ENCODE measurements around the gene PRKAB2.

Gene PRKAB2

DNA sequence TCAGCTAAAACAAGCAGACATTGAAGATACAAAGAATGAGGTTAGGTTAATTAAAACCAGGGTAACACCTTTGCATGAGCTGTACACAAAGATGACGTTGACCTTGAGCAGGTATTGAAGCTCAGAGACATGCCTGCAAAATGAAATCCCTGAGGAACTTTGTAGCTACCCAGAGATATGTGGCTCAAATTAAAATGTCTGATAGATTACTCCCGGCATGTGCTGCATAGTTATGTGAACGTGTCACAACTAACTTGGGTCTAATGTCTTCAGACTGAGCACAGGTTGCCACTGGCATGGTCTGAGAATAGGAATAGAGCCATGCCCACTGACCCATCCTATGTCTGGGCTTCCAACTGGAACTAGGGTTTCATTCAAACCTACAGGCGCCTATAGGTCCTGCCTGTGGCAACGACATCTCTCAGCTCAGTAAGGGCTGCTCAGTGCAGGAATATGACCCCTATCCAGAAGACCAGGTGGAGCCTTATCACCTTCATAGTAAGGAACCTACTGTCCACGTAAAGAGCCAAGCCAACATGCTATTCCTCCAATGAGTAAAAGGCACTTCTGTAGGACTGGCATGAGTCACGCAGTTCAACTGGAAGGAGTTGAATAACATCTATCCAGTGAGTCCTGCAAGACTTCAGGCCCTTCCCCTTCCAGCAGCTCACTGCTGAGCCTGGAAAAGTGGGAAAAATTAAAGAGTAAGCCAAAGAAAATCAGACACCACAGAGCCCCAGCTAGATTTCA, 60.7 kb downstream of the PRKAB2 start:
- Histone ChIP-seq H3K36me3 (ENCODE audit: control insufficient read depth, low read length) (no peaks in the 10 kb centered on the region), H3K79me2 (ENCODE audit: control insufficient read depth, low read length) (no peaks in the 10 kb centered on the region), H3F3A (ENCODE audit: control insufficient read depth, insufficient read depth) (no peaks in the 10 kb centered on the region), H3K4me3 (ENCODE audit: low read length) (no peak overlapping the region), H3K4me1 (ENCODE audit: control insufficient read depth, low read length) (no peaks in the 10 kb centered on the region), H3K9me2 (replicated peaks; ENCODE audit: control insufficient read depth, low read length) (no peaks in the 10 kb centered on the region), H3K4me2 (ENCODE audit: low read length) (no peak overlapping the region), H3K27ac (ENCODE audit: low read depth, low read length) (no peak overlapping the region), H4K20me1 (ENCODE audit: control insufficient read depth, insufficient read depth, low read depth, low read length) (no peaks in the 10 kb centered on the region), H3K9me3 (ENCODE audit: control insufficient read depth, insufficient read depth, low read length) (no peaks in the 10 kb centered on the region; the same call in 1 of the 2 replicates), H3K27me3 (ENCODE audit: control insufficient read depth, low read length) (peaks cover 5% of the 10 kb centered on the region; the same call in 1 of the 2 replicates)
- TF ChIP-seq, protein P1, sequence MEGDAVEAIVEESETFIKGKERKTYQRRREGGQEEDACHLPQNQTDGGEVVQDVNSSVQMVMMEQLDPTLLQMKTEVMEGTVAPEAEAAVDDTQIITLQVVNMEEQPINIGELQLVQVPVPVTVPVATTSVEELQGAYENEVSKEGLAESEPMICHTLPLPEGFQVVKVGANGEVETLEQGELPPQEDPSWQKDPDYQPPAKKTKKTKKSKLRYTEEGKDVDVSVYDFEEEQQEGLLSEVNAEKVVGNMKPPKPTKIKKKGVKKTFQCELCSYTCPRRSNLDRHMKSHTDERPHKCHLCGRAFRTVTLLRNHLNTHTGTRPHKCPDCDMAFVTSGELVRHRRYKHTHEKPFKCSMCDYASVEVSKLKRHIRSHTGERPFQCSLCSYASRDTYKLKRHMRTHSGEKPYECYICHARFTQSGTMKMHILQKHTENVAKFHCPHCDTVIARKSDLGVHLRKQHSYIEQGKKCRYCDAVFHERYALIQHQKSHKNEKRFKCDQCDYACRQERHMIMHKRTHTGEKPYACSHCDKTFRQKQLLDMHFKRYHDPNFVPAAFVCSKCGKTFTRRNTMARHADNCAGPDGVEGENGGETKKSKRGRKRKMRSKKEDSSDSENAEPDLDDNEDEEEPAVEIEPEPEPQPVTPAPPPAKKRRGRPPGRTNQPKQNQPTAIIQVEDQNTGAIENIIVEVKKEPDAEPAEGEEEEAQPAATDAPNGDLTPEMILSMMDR (IDR thresholded peaks at IDR 0.05; ENCODE audit: low read depth, low read length, poor library complexity, severe bottlenecking) = no peak
- no peak for TF ChIP-seq EZH2phosphoT487 (IDR thresholded peaks at IDR 0.05; ENCODE audit: borderline replicate concordance, low read length)

DNA sequence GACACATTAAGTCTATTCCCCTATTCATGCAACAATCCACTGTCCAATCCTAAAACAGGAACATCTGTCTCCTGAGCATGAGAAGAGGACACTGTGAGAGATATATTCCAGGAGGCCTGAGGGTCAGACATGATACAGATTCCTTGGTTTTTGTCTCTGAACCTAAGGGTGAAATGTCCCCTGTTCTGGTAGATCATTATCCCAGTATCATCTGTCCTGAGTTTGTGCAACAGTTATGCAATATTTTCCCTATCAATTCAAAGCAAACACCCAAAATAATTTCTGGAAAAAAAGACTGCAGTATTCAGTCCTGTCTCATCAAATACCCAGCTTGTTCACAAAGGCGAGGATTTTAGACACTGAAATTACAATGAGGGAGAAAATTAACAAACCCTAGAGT, 61.4 kb downstream of the PRKAB2 start:
- H4K20me1 ChIP-seq (ENCODE audit: control insufficient read depth, insufficient read depth, low read depth, low read length) = no peaks in the 10 kb centered on the region
- no peak overlapping the region for H3K4me3 ChIP-seq (ENCODE audit: low read length)
- H3K27me3 ChIP-seq (ENCODE audit: control insufficient read depth, low read length) = peaks cover 5% of the 10 kb centered on the region; the same call in 1 of the 2 replicates
- H3K27ac ChIP-seq (ENCODE audit: low read depth, low read length) = no peak overlapping the region
- no peaks in the 10 kb centered on the region for H3K9me2 ChIP-seq (replicated peaks; ENCODE audit: control insufficient read depth, low read length)
- no peaks in the 10 kb centered on the region for H3F3A ChIP-seq (ENCODE audit: control insufficient read depth, insufficient read depth)
- H3K9me3 ChIP-seq (ENCODE audit: control insufficient read depth, insufficient read depth, low read length) = no peaks in the 10 kb centered on the region; the same call in 1 of the 2 replicates
- no peak for TF ChIP-seq EZH2phosphoT487 (IDR thresholded peaks at IDR 0.05; ENCODE audit: borderline replicate concordance, low read length)
- TF ChIP-seq, protein P1 (IDR thresholded peaks at IDR 0.05; ENCODE audit: low read depth, low read length, poor library complexity, severe bottlenecking) = no peak
- H3K4me1 ChIP-seq (ENCODE audit: control insufficient read depth, low read length) = no peaks in the 10 kb centered on the region
- no peaks in the 10 kb centered on the region for H3K79me2 ChIP-seq (ENCODE audit: control insufficient read depth, low read length)
- no peak overlapping the region for H3K4me2 ChIP-seq (ENCODE audit: low read length)
- H3K36me3 ChIP-seq (ENCODE audit: control insufficient read depth, low read length) = no peaks in the 10 kb centered on the region

DNA sequence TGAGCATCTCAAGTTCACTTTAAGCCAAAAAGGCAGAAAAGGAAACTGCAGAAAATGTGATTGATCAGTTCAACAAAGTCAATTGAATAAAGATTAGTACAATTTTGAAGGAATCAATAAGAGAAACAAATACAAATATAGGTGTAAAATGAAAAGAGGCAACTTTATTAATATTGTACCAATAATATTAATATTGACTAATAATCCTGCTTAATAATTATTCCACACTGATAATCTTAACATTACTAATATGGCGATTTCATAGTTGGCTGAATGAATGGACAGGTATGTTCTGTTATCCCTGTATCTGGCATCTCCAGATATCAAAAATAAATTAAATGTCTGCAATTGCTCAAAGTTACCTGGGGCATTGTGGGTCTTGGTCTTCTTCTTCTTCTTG, 61.8 kb downstream of the PRKAB2 start:
- H3K4me2 ChIP-seq (ENCODE audit: low read length) = no peak overlapping the region
- H3K79me2 ChIP-seq (ENCODE audit: control insufficient read depth, low read length) = no peaks in the 10 kb centered on the region
- no peaks in the 10 kb centered on the region for H4K20me1 ChIP-seq (ENCODE audit: control insufficient read depth, insufficient read depth, low read depth, low read length)
- H3K27me3 ChIP-seq (ENCODE audit: control insufficient read depth, low read length) = peaks cover 5% of the 10 kb centered on the region; the same call in 1 of the 2 replicates
- H3K4me1 ChIP-seq (ENCODE audit: control insufficient read depth, low read length) = no peaks in the 10 kb centered on the region
- H3K9me2 ChIP-seq (replicated peaks; ENCODE audit: control insufficient read depth, low read length) = no peaks in the 10 kb centered on the region
- no peak for TF ChIP-seq EZH2phosphoT487 (IDR thresholded peaks at IDR 0.05; ENCODE audit: borderline replicate concordance, low read length)
- TF ChIP-seq, protein P1 (IDR thresholded peaks at IDR 0.05; ENCODE audit: low read depth, low read length, poor library complexity, severe bottlenecking) = no peak
- no peaks in the 10 kb centered on the region for H3K36me3 ChIP-seq (ENCODE audit: control insufficient read depth, low read length)
- H3K27ac ChIP-seq (ENCODE audit: low read depth, low read length) = no peak overlapping the region
- no peak overlapping the region for H3K4me3 ChIP-seq (ENCODE audit: low read length)
- no peaks in the 10 kb centered on the region; the same call in 1 of the 2 replicates for H3K9me3 ChIP-seq (ENCODE audit: control insufficient read depth, insufficient read depth, low read length)
- H3F3A ChIP-seq (ENCODE audit: control insufficient read depth, insufficient read depth) = no peaks in the 10 kb centered on the region
